Activated CD4-positive, alpha-beta T cell treated with anti-CD3 and anti-CD28 coated beads, Interleukin-2, amount 10 ng/mL, durations not matched to agents 7 days and 5 days (primary cell): ENCODE results near the gene ACOT13. TPM values are rescaled to one million over a fixed set of nuclear protein-coding genes. Genes with fewer than 3 reads are reported as not detected.
A peak's percentile ranks its signal among the peaks of the same experiment; 100 is the strongest.
"Not testable (repeated sequence)": the region's sequence is repeated elsewhere in the genome, so short reads cannot be mapped to it uniquely, and the experiment has no call there.

Experiments
- CTCF ChIA-PET: fragments of 350-600 bp; sonication (Branson Sonifier 250); formaldehyde crosslinking; loops from one replicate; lab custom pipeline; 2021; ENCODE audit warnings: antibody characterized with exemption; lab: Charles Lee
- POLR2A ChIA-PET: fragments of 350-600 bp; sonication (Branson Sonifier 250); formaldehyde crosslinking; loops from one replicate; lab custom pipeline; 2021; ENCODE audit warnings: antibody characterized with exemption; lab: Charles Lee
- DNase-seq: peaks from one replicate; pipeline ENCODE4 v3.0.0-alpha.2; 2020
- H3K27ac Mint-ChIP-seq: one replicate; pipeline ENCODE4 v1.8.0; 2021; ENCODE audit warnings: mild to moderate bottlenecking, moderate library complexity, mixed read lengths
- H3K27me3 Mint-ChIP-seq: one replicate; pipeline ENCODE4 v1.8.0; 2021; ENCODE audit warnings: mixed read lengths
- H3K36me3 Mint-ChIP-seq: one replicate; pipeline ENCODE4 v1.8.0; 2021; ENCODE audit warnings: low read depth, mixed read lengths
- H3K4me1 Mint-ChIP-seq: one replicate; pipeline ENCODE4 v1.8.0; 2021; ENCODE audit warnings: mixed read lengths
- H3K4me3 Mint-ChIP-seq: one replicate; pipeline ENCODE4 v1.8.0; 2021; ENCODE audit warnings: mild to moderate bottlenecking, moderate library complexity, mixed read lengths
- H3K9me3 Mint-ChIP-seq: one replicate; pipeline ENCODE4 v1.8.0; 2021; ENCODE audit warnings: mixed read lengths
- total RNA-seq, 2 experiments: library from RNA; stranded (reverse); gene quantifications; one replicate each; pipeline ENCODE4 v1.2.3, GENCODE V29; 2021

Gene ACOT13
- total RNA-seq, 2 experiments from 2014 or later: 16.0 to 18.3 TPM

- Mint-ChIP-seq H3K27ac (no peak overlapping the region), H3K9me3 (no peaks in the 10 kb centered on the region), H3K36me3 (peaks cover 3% of the 10 kb centered on the region), H3K4me3 (no peak overlapping the region), H3K27me3 (no peaks in the 10 kb centered on the region), H3K4me1 (no peaks in the 10 kb centered on the region)
- ChIA-PET POLR2A (no interaction called here), CTCF (interaction anchor here (0.6 to 1.9 kb wide), 2 partner anchors 11 to 102 kb away, joined by 3 to 4 read pairs; no protein-coding TSS in a partner anchor)
- DNase-seq: no peak
These were observed 16.7 kb downstream of the ACOT13 start for GRCh38 chr6:24683297-24684296.

DNA sequence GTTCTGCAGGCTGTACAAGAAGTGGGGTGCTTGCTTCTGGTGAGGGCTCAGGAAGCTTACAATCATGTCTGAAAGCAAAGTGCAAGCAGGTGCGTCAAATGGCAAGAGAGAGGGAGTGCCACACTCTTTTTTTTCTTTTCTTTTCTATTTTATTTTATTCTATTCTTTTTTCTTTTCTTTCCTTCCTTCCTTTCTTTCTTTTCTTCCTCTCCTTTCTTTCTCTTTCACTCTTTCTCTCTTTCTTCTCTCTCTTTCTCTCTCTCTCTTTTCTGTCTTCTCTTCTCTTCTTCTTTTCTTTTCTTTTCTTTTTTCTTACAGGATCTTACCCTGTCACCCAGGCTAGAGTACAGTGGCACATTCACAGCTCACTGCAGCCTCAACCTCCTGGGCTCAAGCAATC lies 19.5 kb downstream of the ACOT13 start:
- H3K4me3 Mint-ChIP-seq: no peak overlapping the region
- peaks cover 3% of the 10 kb centered on the region for H3K36me3 Mint-ChIP-seq
- H3K27ac Mint-ChIP-seq: no peak overlapping the region
- no peak for DNase-seq
- no peaks in the 10 kb centered on the region for H3K27me3 Mint-ChIP-seq
- ChIA-PET CTCF (interaction anchor here (0.7 kb wide), 1 partner anchor 105 kb away, joined by 3 read pairs; no protein-coding TSS in a partner anchor), POLR2A (no interaction called here)
- no peaks in the 10 kb centered on the region for H3K9me3 Mint-ChIP-seq
- H3K4me1 Mint-ChIP-seq: no peaks in the 10 kb centered on the region

DNA sequence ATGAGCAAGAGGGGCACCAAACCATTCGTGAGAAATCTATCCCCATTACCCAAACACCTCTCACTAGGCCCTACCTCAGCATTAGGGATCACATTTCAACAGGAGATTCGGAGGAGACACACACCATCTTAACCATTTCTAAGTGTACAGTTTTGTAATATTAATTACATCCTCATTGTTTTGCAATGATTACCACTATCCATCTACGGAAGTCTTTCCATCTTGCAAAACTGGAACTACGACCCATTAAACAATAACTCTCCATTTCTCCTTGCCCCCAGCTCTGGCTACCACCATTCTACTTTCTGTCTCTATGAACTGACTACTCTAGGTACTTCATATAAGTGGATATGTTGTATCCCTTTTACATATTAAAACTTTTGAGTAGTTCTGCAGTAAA lies 20.1 kb downstream of the ACOT13 start:
- Mint-ChIP-seq H3K4me1 (peaks cover 3% of the 10 kb centered on the region), H3K27me3 (no peaks in the 10 kb centered on the region), H3K9me3 (no peaks in the 10 kb centered on the region), H3K36me3 (peaks cover 3% of the 10 kb centered on the region), H3K27ac (no peak overlapping the region), H3K4me3 (no peak overlapping the region)
- CTCF ChIA-PET: interaction anchor here (0.7 kb wide), 1 partner anchor 106 kb away, joined by 3 read pairs; no protein-coding TSS in a partner anchor
- POLR2A ChIA-PET: no interaction called here
- no peak for DNase-seq

GRCh38 chr6:24689964-24690363 lies 23.1 kb downstream of the ACOT13 start:
- Mint-ChIP-seq H3K27ac (no peak overlapping the region), H3K4me3 (no peak overlapping the region), H3K4me1 (peaks cover 10% of the 10 kb centered on the region), H3K9me3 (no peaks in the 10 kb centered on the region), H3K36me3 (peaks cover 3% of the 10 kb centered on the region), H3K27me3 (no peaks in the 10 kb centered on the region)
- ChIA-PET CTCF (interaction anchor here (1.0 to 1.5 kb wide), 2 partner anchors 11 to 49 kb away, joined by 3 to 5 read pairs; no protein-coding TSS in a partner anchor), POLR2A (no interaction called here)
- no peak for DNase-seq

GRCh38 chr6:24690593-24690992 lies 23.7 kb downstream of the ACOT13 start:
- no peak overlapping the region for H3K27ac Mint-ChIP-seq
- no peak overlapping the region for H3K4me3 Mint-ChIP-seq
- H3K4me1 Mint-ChIP-seq: peaks cover 12% of the 10 kb centered on the region
- peaks cover 3% of the 10 kb centered on the region for H3K36me3 Mint-ChIP-seq
- H3K27me3 Mint-ChIP-seq: no peaks in the 10 kb centered on the region
- H3K9me3 Mint-ChIP-seq: no peaks in the 10 kb centered on the region
- no peak for DNase-seq
- ChIA-PET POLR2A (no interaction called here), CTCF (interaction anchor here (1.0 kb wide), 1 partner anchor 50 kb away, joined by 3 read pairs; no protein-coding TSS in a partner anchor)

GRCh38 chr6:24691550-24691949 lies 24.7 kb downstream of the ACOT13 start:
- CTCF ChIA-PET: interaction anchor here (0.9 to 1.6 kb wide), 2 partner anchors 110 to 167 kb away, joined by 3 to 6 read pairs; no protein-coding TSS in a partner anchor
- H3K36me3 Mint-ChIP-seq: peaks cover 3% of the 10 kb centered on the region
- no peak overlapping the region for H3K4me3 Mint-ChIP-seq
- H3K9me3 Mint-ChIP-seq: no peaks in the 10 kb centered on the region
- H3K4me1 Mint-ChIP-seq: peaks cover 13% of the 10 kb centered on the region
- H3K27me3 Mint-ChIP-seq: no peaks in the 10 kb centered on the region
- H3K27ac Mint-ChIP-seq: no peak overlapping the region
- no peak for DNase-seq
- POLR2A ChIA-PET: no interaction called here

- H3K4me3 Mint-ChIP-seq: no peak overlapping the region
- POLR2A ChIA-PET: no interaction called here
- H3K27me3 Mint-ChIP-seq: no peaks in the 10 kb centered on the region
- no peak overlapping the region for H3K27ac Mint-ChIP-seq
- CTCF ChIA-PET: interaction anchor here (0.9 to 1.6 kb wide), 2 partner anchors 111 to 168 kb away, joined by 3 to 6 read pairs; no protein-coding TSS in a partner anchor
- DNase-seq: no peak
- H3K4me1 Mint-ChIP-seq: peaks cover 13% of the 10 kb centered on the region
- no peaks in the 10 kb centered on the region for H3K9me3 Mint-ChIP-seq
- peaks cover 3% of the 10 kb centered on the region for H3K36me3 Mint-ChIP-seq
These were observed 25.1 kb downstream of the ACOT13 start for GRCh38 chr6:24692003-24692402.

DNA sequence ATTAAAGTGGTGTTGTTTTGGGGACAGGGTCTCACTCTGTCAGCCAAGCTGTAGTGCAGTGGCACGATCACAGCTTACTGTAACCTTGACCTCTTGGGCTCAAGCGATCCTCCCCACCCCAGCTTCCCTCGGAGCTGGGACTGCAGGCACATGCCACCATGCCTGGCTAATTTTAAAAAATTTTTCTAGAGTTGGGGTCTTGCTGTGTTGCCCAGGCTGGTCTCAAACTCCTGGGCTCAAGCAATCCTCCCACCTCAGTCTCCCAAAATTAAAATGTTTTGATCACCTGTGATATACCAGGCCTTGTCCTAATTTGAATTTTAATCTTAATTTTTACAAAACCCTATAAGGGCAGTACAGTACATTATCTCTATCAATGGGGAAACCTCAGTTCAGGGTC lies 25.5 kb downstream of the ACOT13 start:
- POLR2A ChIA-PET: no interaction called here
- CTCF ChIA-PET: interaction anchor here (1.6 kb wide), 1 partner anchor 111 kb away, joined by 6 read pairs; no protein-coding TSS in a partner anchor
- Mint-ChIP-seq H3K36me3 (peaks cover under 1% of the 10 kb centered on the region), H3K9me3 (no peaks in the 10 kb centered on the region), H3K27me3 (no peaks in the 10 kb centered on the region), H3K4me1 (peaks cover 13% of the 10 kb centered on the region), H3K4me3 (no peak overlapping the region), H3K27ac (no peak overlapping the region)
- no peak for DNase-seq

DNA sequence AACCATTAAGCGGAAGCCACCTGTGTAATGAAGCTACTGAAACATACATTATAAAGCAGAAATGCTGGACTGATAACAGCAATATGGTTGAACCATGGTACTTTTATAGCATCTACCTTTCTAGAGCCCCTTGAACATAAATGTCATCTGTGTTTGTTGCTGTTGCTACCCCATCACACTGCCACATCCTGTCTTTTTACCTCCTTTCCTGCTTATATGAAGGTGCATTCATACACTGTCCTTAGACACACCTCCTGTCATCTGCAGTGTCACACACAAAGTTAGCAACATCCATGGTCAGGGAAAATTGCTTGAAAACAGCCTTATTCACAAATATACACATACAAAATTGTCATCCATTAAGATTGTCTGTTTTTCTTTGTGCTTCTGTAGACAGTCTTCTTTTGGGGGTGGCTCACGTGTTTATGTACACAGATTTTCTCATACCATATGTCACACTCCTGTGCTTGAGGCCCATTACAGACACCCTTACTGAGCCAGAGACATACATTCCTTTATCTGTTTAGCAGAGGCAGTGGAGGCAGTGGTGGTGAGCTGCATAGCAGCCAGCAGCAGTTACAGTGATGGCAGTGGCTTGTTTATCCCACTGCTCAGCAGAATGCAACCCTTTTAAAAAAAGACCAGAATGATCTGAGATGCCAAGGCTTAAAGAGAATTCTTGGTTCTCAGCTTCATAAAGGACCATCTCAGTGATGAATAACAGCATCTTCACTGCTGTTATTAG lies 26.1 kb downstream of the ACOT13 start:
- DNase-seq: no peak
- Mint-ChIP-seq H3K4me1 (peaks cover 13% of the 10 kb centered on the region), H3K27me3 (no peaks in the 10 kb centered on the region), H3K4me3 (no peak overlapping the region), H3K27ac (no peak overlapping the region), H3K9me3 (no peaks in the 10 kb centered on the region), H3K36me3 (no peaks in the 10 kb centered on the region)
- ChIA-PET POLR2A (no interaction called here), CTCF (interaction anchor here (1.6 kb wide), 1 partner anchor 112 kb away, joined by 6 read pairs; no protein-coding TSS in a partner anchor)

DNA sequence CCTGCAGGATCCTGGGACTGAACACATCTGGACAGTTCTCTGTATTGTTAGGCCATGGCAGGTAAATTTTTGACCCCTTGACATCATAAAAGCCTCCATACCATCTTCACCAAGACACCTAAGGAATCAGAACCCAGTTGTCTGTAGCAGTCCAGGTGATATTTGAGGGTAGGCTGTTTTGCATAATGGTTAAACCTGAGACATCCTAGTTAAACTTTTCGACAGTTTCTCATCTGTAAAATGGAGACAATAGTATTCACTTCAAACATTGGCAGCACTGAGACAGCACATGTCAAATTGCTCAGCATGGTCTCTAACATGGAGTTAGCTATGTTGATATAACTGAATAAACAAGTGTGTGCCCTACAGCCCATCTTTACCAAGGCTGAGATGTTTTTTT lies 27.3 kb downstream of the ACOT13 start:
- Mint-ChIP-seq H3K36me3 (peaks cover 2% of the 10 kb centered on the region), H3K27ac (no peak overlapping the region), H3K9me3 (no peaks in the 10 kb centered on the region), H3K4me3 (no peak overlapping the region), H3K27me3 (no peaks in the 10 kb centered on the region), H3K4me1 (peaks cover 13% of the 10 kb centered on the region)
- DNase-seq: no peak
- ChIA-PET POLR2A (no interaction called here), CTCF (interaction anchor here (1.0 kb wide), 1 partner anchor 11 kb away, joined by 4 read pairs; no protein-coding TSS in a partner anchor)

- POLR2A ChIA-PET, H3K36me3 Mint-ChIP-seq, H3K27ac Mint-ChIP-seq, H3K27me3 Mint-ChIP-seq, H3K9me3 Mint-ChIP-seq, H3K4me3 Mint-ChIP-seq: not testable (repeated sequence)
- peaks cover 13% of the 10 kb centered on the region for H3K4me1 Mint-ChIP-seq
- peak; percentile 22 for DNase-seq
- CTCF ChIA-PET: interaction anchor here (1.0 kb wide), 1 partner anchor 112 kb away, joined by 3 read pairs; no protein-coding TSS in a partner anchor
These were observed 28.8 kb downstream of the ACOT13 start for GRCh38 chr6:24695635-24696034.

- no peak overlapping the region for H3K27ac Mint-ChIP-seq
- no peak for DNase-seq
- H3K4me1 Mint-ChIP-seq: peaks cover 13% of the 10 kb centered on the region
- CTCF ChIA-PET: interaction anchor here (1.0 kb wide), 1 partner anchor 112 kb away, joined by 3 read pairs; no protein-coding TSS in a partner anchor
- POLR2A ChIA-PET: no interaction called here
- no peaks in the 10 kb centered on the region for H3K27me3 Mint-ChIP-seq
- H3K36me3 Mint-ChIP-seq: peaks cover 8% of the 10 kb centered on the region
- no peak overlapping the region for H3K4me3 Mint-ChIP-seq
- no peaks in the 10 kb centered on the region for H3K9me3 Mint-ChIP-seq
These were observed 29.2 kb downstream of the ACOT13 start for GRCh38 chr6:24696097-24696496.
